Fibroblast of skin of left biceps (primary cell): ENCODE results near the gene LMF2.
"Not testable (repeated sequence)": the region's sequence is repeated elsewhere in the genome, so short reads cannot be mapped to it uniquely, and the experiment has no call there.

ENCODE experiments used
- DNase-seq, 2 experiments: peaks; one replicate each; pipeline ENCODE4 v3.0.0-alpha.2; 2013; ENCODE audit warnings: low read depth in 2 of 2

LMF2 gene

GRCh38 chr22:50523806-50524675 is 16.5 kb upstream of the LMF2 start:
- no peak for DNase-seq

- DNase-seq: no peak
These were observed 15.9 kb upstream of the LMF2 start for GRCh38 chr22:50523458-50523805.

GRCh38 chr22:50522806-50523438 is 15.4 kb upstream of the LMF2 start:
- no peak for DNase-seq

GRCh38 chr22:50522208-50522805 is 14.8 kb upstream of the LMF2 start:
- no peak for DNase-seq

- DNase-seq: no peak
These were observed 14.2 kb upstream of the LMF2 start for GRCh38 chr22:50521710-50522109.

- DNase-seq: no peak
These were observed 13.4 kb upstream of the LMF2 start for GRCh38 chr22:50520826-50521453.

GRCh38 chr22:50520184-50520583 is 12.7 kb upstream of the LMF2 start:
- DNase-seq: not testable (repeated sequence)

GRCh38 chr22:50519151-50519550 is 11.6 kb upstream of the LMF2 start:
- DNase-seq: no peak

GRCh38 chr22:50518606-50519005 is 11.1 kb upstream of the LMF2 start:
- no peak for DNase-seq

- no peak for DNase-seq
These were observed 10.2 kb upstream of the LMF2 start for GRCh38 chr22:50517495-50518260.

GRCh38 chr22:50516891-50517290 is 9.4 kb upstream of the LMF2 start:
- DNase-seq: no peak

GRCh38 chr22:50516068-50516467 is 8.6 kb upstream of the LMF2 start:
- no peak for DNase-seq

GRCh38 chr22:50513175-50513574 is 5.7 kb upstream of the LMF2 start:
- DNase-seq: no peak

- DNase-seq: no peak
These were observed 1.4 kb upstream of the LMF2 start for GRCh38 chr22:50508897-50509296.

- DNase-seq: peak; percentile 91 to 93
These were observed 736 bp upstream of the LMF2 start, which contains the start of gene NCAPH2 for GRCh38 chr22:50507991-50508884. NCAPH2 (plus strand) TSS chr22:50508224; CDS start chr22:50508338, 114 bp downstream.

GRCh38 chr22:50506611-50507420 is 686 bp downstream of the LMF2 start:
- no peak for DNase-seq

GRCh38 chr22:50505776-50506610 is 1.5 kb downstream of the LMF2 start:
- no peak for DNase-seq

- DNase-seq: no peak
These were observed 2.2 kb downstream of the LMF2 start for GRCh38 chr22:50505276-50505775.
